K562 (cell line): ENCODE results near the gene ZNF609. TPM values are rescaled to one million over a fixed set of nuclear protein-coding genes. Genes with fewer than 3 reads are reported as not detected.

Experiments
- ATAC-seq: fragments of 200-7000 bp; cut with Tn5 transposase; 3 replicates; pipeline ENCODE4 v1.9.1; 2020; ENCODE audit warnings: moderate library complexity
- BruUV-seq: library from RNA; stranded (reverse); fragments of 400-500 nt; replicated peaks from 2 replicates; lab custom pipeline; 2021; lab: Mats Ljungman, UMichigan
- CTCF ChIA-PET: fragments of 300-600 bp; formaldehyde crosslinking; extraction: SDS; loops from one replicate; lab custom pipeline; 2021; ENCODE audit warnings: low intra/inter-chr PET ratio; lab: Yijun Ruan, JAX
- POLR2A ChIA-PET: fragments of 300-600, 350-650 bp; sonication (Branson Sonifier 250); formaldehyde crosslinking; extraction: SDS; loops from one replicate; lab custom pipeline; 2021; ENCODE audit warnings: antibody characterized with exemption, inconsistent platforms; lab: Yijun Ruan, JAX
- DNase-seq, 4 experiments: peaks; one replicate each; pipeline versions ENCODE4 v3.0.0 to v3.0.0-alpha.2; 2011 to 2018; ENCODE audit warnings: low spot score in 3 of 4, mixed read lengths in 3 of 4; ENCODE audit errors: extremely low read depth in 1 of 4
- FAIRE-seq: peaks from 2 replicates; lab custom pipeline; 2011; peaks lifted over from hg19 to GRCh38; lab: Jason Lieb, UNC
- H2AFZ ChIP-seq: 2 replicates; pipeline ENCODE4 v1.6.0; 2011; ENCODE audit warnings: low read depth, low read length, control low read depth, inconsistent platforms
- H3K27ac ChIP-seq: fragments of 200-600 bp; 3 replicates; pipeline ENCODE4 v1.8.0; 2011; ENCODE audit warnings: low read depth, mild to moderate bottlenecking, control low read depth, inconsistent platforms, low read length, moderate library complexity, mixed read lengths; ENCODE audit errors: extremely low read depth
- H3K27me3 ChIP-seq, 2 experiments: fragments of 300-600 bp in 1 of 2; 2 replicates in 1 of 2; 3 replicates in 1 of 2; pipeline versions ENCODE4 v1.6.0 to v1.8.0; 2011; ENCODE audit warnings: inconsistent platforms in 2 of 2, low read length in 2 of 2, mild to moderate bottlenecking in 1 of 2, mixed read lengths in 1 of 2, moderate library complexity in 1 of 2; ENCODE audit not compliant: control insufficient read depth in 2 of 2, insufficient read depth in 2 of 2
- H3K36me3 ChIP-seq: fragments of 300-600 bp; 3 replicates; pipeline ENCODE4 v1.8.0; 2011; ENCODE audit warnings: mild to moderate bottlenecking, low read length, inconsistent platforms; ENCODE audit not compliant: control insufficient read depth, insufficient read depth
- H3K4me1 ChIP-seq, 2 experiments: fragments of 200-600 bp in 1 of 2; replicated peaks in 1 of 2; 2 replicates in 1 of 2; 3 replicates in 1 of 2; pipeline versions ENCODE4 v1.5.1 to v1.8.0; 2011; ENCODE audit warnings: inconsistent platforms in 2 of 2, low read length in 2 of 2, mild to moderate bottlenecking in 1 of 2, mixed read lengths in 1 of 2, moderate library complexity in 1 of 2; ENCODE audit not compliant: control insufficient read depth in 2 of 2, insufficient read depth in 2 of 2
- H3K4me2 ChIP-seq: 2 replicates; pipeline ENCODE4 v1.6.1; 2011; ENCODE audit warnings: low read length, control low read depth, inconsistent platforms, mixed read lengths; ENCODE audit not compliant: insufficient read depth
- H3K4me3 ChIP-seq: fragments of 200-600 bp; sonication (generic), shearing (Covaris generic); 2 replicates; pipeline ENCODE4 v1.5.1; 2016; ENCODE audit warnings: control low read depth, inconsistent platforms
- H3K79me2 ChIP-seq: fragments of 200-600 bp; 3 replicates; pipeline ENCODE4 v1.8.0; 2011; ENCODE audit warnings: low read length, inconsistent platforms; ENCODE audit not compliant: control insufficient read depth, insufficient read depth
- H3K9ac ChIP-seq, 2 experiments: 2 replicates each; pipeline versions ENCODE4 v1.6.0 to v1.6.1; 2011; ENCODE audit warnings: low read depth in 2 of 2, low read length in 2 of 2, control low read depth in 1 of 2, inconsistent platforms in 1 of 2, mild to moderate bottlenecking in 1 of 2, mixed read lengths in 1 of 2; ENCODE audit not compliant: insufficient read depth in 1 of 2
- H3K9me1 ChIP-seq: one replicate; pipeline ENCODE4 v1.6.0; 2011; ENCODE audit warnings: inconsistent platforms, mild to moderate bottlenecking, low read length, moderate library complexity; ENCODE audit not compliant: control insufficient read depth, insufficient read depth
- H3K9me3 ChIP-seq: replicated peaks from 2 replicates; pipeline ENCODE4 v1.5.1; 2011; ENCODE audit warnings: low read depth, low read length, inconsistent platforms; ENCODE audit not compliant: control insufficient read depth, insufficient read depth
- H4K20me1 ChIP-seq: replicated peaks from 2 replicates; pipeline ENCODE4 v1.6.1; 2011; ENCODE audit warnings: low read length, inconsistent platforms, mixed read lengths; ENCODE audit not compliant: control insufficient read depth, insufficient read depth
- AFF1 ChIP-seq, 2 experiments: fragments of 450-650 bp; IDR thresholded peaks; 2 replicates each; pipeline ENCODE4 v1.6.1; 2018; ENCODE audit warnings: mild to moderate bottlenecking in 2 of 2, low read depth in 1 of 2; ENCODE audit not compliant: partially characterized antibody in 2 of 2
- CBX1 ChIP-seq: sonication (generic); IDR thresholded peaks from 2 replicates; pipeline ENCODE4 v1.6.1; 2016; ENCODE audit warnings: antibody characterized with exemption, low read depth, mild to moderate bottlenecking
- CREM ChIP-seq: IDR thresholded peaks from 2 replicates; pipeline ENCODE4 v1.6.1; 2014; ENCODE audit warnings: antibody characterized with exemption, low read depth
- FOXK2 ChIP-seq, 2 experiments: fragments of 450-650 bp; IDR thresholded peaks in 1 of 2; conservative IDR thresholded peaks in 1 of 2; 2 replicates each; pipeline ENCODE4 v1.6.1; 2016; ENCODE audit warnings: low read depth in 2 of 2, mild to moderate bottlenecking in 1 of 2
- MAX ChIP-seq: sonication (generic); formaldehyde crosslinking; IDR thresholded peaks from 2 replicates; pipeline ENCODE4 v1.9.0; 2022; ENCODE audit warnings: mild to moderate bottlenecking, missing genetic modification reagents
- YY1 ChIP-seq, 3 experiments: IDR thresholded peaks; 2 replicates each; pipeline ENCODE4 v1.6.1; 2011; ENCODE audit warnings: low read length in 2 of 3, mild to moderate bottlenecking in 2 of 3, moderate library complexity in 2 of 3, borderline replicate concordance in 1 of 3, control low read depth in 1 of 3, low read depth in 1 of 3; ENCODE audit not compliant: insufficient read depth in 3 of 3, insufficient replicate concordance in 2 of 3, control insufficient read depth in 1 of 3, insufficient read length in 1 of 3; ENCODE audit errors: extremely low read depth in 1 of 3
- ZNF609 ChIP-seq: sonication (generic); formaldehyde crosslinking; IDR thresholded peaks from 2 replicates; pipeline ENCODE4 v1.8.1; 2023; ENCODE audit warnings: missing genetic modification reagents, mild to moderate bottlenecking, borderline replicate concordance
- ZNF764 ChIP-seq: fragments of 250-450 bp; sonication (Bioruptor Pico); IDR thresholded peaks from 2 replicates; pipeline ENCODE4 v1.4.0; 2020; ENCODE audit warnings: low read depth, mild to moderate bottlenecking, moderate library complexity
- WGBS: fragments of 100-300 bp; shearing (Covaris generic); methylation state at CpG from one replicate; pipeline ENCODE4 v1.1.6; 2016; ENCODE audit warnings: low coverage, mixed read lengths; ENCODE audit not compliant: insufficient coverage; ENCODE audit errors: missing lambda C conversion rate; 5-methylcytosine and 5-hydroxymethylcytosine counted together
- in situ Hi-C: fragments of 300-500 bp; cut with MboI; formaldehyde crosslinking; loops from 4 replicates; pipeline ENCODE4 v1.15.0; 2018; ENCODE audit warnings: inconsistent platforms, mixed read lengths
- intact Hi-C: fragments of 100-400 bp; cut with micrococcal nuclease; formaldehyde crosslinking; loops from 2 replicates; pipeline ENCODE4 v1.14.2; 2022
- polyA plus RNA-seq, 8 experiments: library from polyadenylated mRNA; depleted of rRNA in 4 of 8; stranded (reverse) in 5 of 8; unstranded in 3 of 8; fragments of >200 nt; fragmentation: Nextera tagmentation in 2 of 8; fragmentation: Illumina TruSeq in 1 of 8; extraction: Ambion mirVana in 2 of 8; extraction: Trizol in 1 of 8; gene quantifications; 2 replicates each; pipeline versions ENCODE4 v1.2.1 to v1.2.3, GENCODE V29; 2011 to 2014; ENCODE audit warnings: inconsistent platforms in 1 of 8, missing spikeins in 1 of 8
- total RNA-seq, 7 experiments: library from RNA; depleted of rRNA in 6 of 7; stranded (reverse); fragments of >200 nt in 6 of 7; fragmentation: Illumina TruSeq in 2 of 7; extraction: Trizol in 2 of 7; gene quantifications; 2 replicates each; pipeline versions ENCODE4 v1.2.1 to v1.2.3, GENCODE V29; 2011 to 2021; ENCODE audit warnings: low replicate concordance in 1 of 7
- TF ChIP-seq, protein P1 (sequence below): fragments of 450-650 bp; conservative IDR thresholded peaks from 2 replicates; pipeline ENCODE4 v1.6.1; 2016; ENCODE audit warnings: missing genetic modification characterization, low read depth, mild to moderate bottlenecking, missing compliant biosample characterization, moderate library complexity

Gene ZNF609
- total and polyA plus RNA-seq, 9 of the 15 experiments (the other 6 are each of a cell fraction or from before 2014, with no cell fraction given) = 3.0 to 38.7 (median 17.8) TPM

DNA sequence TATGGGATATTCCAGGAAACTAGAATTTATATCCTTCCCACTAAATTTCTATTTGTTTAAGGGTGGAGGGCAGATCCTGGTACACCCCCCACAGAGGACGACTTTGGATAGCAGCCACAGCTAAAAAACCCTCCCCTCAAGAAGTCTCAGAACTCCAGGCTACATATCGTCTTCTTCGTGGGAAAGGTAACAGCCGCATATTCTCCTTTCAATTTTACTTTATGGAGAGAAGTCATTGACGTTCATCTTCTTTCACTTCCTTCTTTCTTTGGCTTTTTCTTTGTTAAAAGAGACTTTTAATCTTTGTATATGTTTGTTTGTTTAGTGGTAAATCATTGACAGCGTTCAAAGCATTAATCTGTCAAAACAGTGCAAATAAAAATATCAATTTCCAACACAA lies 36.4 kb upstream of the ZNF609 start (continued):
- TF ChIP-seq AFF1 (IDR thresholded peaks at IDR 0.05; ENCODE audit: low read depth in 1 of 2, partially characterized antibody in 2 of 2) (no peak), CBX1 (no peak), MAX (CRISPR knock-in tag) (no peak)

GRCh38 chr15:64425221-64425620 lies 35.2 kb upstream of the ZNF609 start:
- in situ Hi-C loops (no loop called here), intact Hi-C loops (loop anchor here (5.0 to 10.0 kb wide), 2 partner anchors 230 to 302 kb away; no protein-coding TSS in a partner anchor)
- FAIRE-seq = no peak
- Histone ChIP-seq H2AFZ (no peak overlapping the region), H3K36me3 (peaks cover 34% of the 10 kb centered on the region; the same call in 2 of the 3 replicates), H3K27ac (no peak overlapping the region), H3K27me3 (no peaks in the 10 kb centered on the region), H4K20me1 (no peaks in the 10 kb centered on the region), H3K9me3 (no peaks in the 10 kb centered on the region), H3K9me1 (no peaks in the 10 kb centered on the region), H3K9ac (no peak overlapping the region), H3K4me2 (no peak overlapping the region), H3K79me2 (no peaks in the 10 kb centered on the region), H3K4me3 (no peak overlapping the region), H3K4me1 (peaks cover 3 to 10% of the 10 kb centered on the region in 2 experiments; a peak in 3 of 5 replicates)
- no peak for ATAC-seq
- ChIA-PET POLR2A (no interaction called here), CTCF (no interaction called here)
- no TSS peak for BruUV-seq
- DNase-seq = no peak
- WGBS = 78% methylated on average over 3 of the region's 3 CpGs
- TF ChIP-seq ZNF609 (CRISPR knock-in tag) = no peak
- TF ChIP-seq FOXK2 (conservative IDR thresholded peaks at IDR 0.05 in 1 of 2, IDR thresholded peaks at IDR 0.05 in 1 of 2; ENCODE audit: low read depth in 2 of 2) = no peak
- TF ChIP-seq YY1 (IDR thresholded peaks at IDR 0.05; ENCODE audit: borderline replicate concordance in 1 of 3, control insufficient read depth in 1 of 3, extremely low read depth in 1 of 3, insufficient read depth in 3 of 3, insufficient read length in 1 of 3, insufficient replicate concordance in 2 of 3, low read depth in 1 of 3, low read length in 2 of 3) = no peak
- TF ChIP-seq, protein P1, sequence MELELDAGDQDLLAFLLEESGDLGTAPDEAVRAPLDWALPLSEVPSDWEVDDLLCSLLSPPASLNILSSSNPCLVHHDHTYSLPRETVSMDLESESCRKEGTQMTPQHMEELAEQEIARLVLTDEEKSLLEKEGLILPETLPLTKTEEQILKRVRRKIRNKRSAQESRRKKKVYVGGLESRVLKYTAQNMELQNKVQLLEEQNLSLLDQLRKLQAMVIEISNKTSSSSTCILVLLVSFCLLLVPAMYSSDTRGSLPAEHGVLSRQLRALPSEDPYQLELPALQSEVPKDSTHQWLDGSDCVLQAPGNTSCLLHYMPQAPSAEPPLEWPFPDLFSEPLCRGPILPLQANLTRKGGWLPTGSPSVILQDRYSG (tag) = no peak
- no peak for TF ChIP-seq ZNF764
- TF ChIP-seq CREM = no peak
